Natural killer cell treated with Interleukin-12 subunit alpha and Interleukin-12 subunit beta and Interleukin-15 and Interleukin-18, amount 100 ng/mL, for 72 hours (primary cell): ENCODE measurements around the gene TUBA1C. TPM values are rescaled to one million over a fixed set of nuclear protein-coding genes. Genes with fewer than 3 reads are reported as not detected.
A peak's percentile ranks its signal among the peaks of the same experiment; 100 is the strongest.

Source experiments
- ATAC-seq, 2 donors: fragments of 150-1000 bp; cut with Tn5 transposase in 1 of 2; sonication (Bioruptor Pico), chemical (Tn5 transposase) in 1 of 2; 2 replicates each; pipeline ENCODE4 v1.10.0; 2021
- DNase-seq: peaks from one replicate; pipeline ENCODE4 v3.0.0; 2022; ENCODE audit warnings: low spot score
- H3K27ac Mint-ChIP-seq, 2 donors: 1 replicate in 1 of 2; 2 replicates in 1 of 2; pipeline ENCODE4 v1.8.0; 2022; ENCODE audit warnings: mixed read lengths in 2 of 2, mild to moderate bottlenecking in 1 of 2, moderate library complexity in 1 of 2
- H3K27me3 Mint-ChIP-seq, 2 donors: 1 replicate in 1 of 2; 2 replicates in 1 of 2; pipeline ENCODE4 v1.8.0; 2022; ENCODE audit warnings: mixed read lengths in 2 of 2
- H3K36me3 Mint-ChIP-seq: one replicate; pipeline ENCODE4 v1.8.0; 2022; ENCODE audit warnings: mixed read lengths
- H3K4me1 Mint-ChIP-seq, 2 donors: 1 replicate in 1 of 2; 2 replicates in 1 of 2; pipeline ENCODE4 v1.8.0; 2022; ENCODE audit warnings: low read depth in 2 of 2, mixed read lengths in 2 of 2, mild to moderate bottlenecking in 1 of 2
- H3K4me3 Mint-ChIP-seq: one replicate; pipeline ENCODE4 v1.8.0; 2022; ENCODE audit warnings: mixed read lengths
- H3K9me3 Mint-ChIP-seq: 2 replicates; pipeline ENCODE4 v1.8.0; 2022; ENCODE audit warnings: mixed read lengths
- total RNA-seq, 2 donors: library from RNA; stranded (reverse); gene quantifications; one replicate each; pipeline ENCODE4 v1.2.3, GENCODE V29; 2022

Gene TUBA1C
- total RNA-seq, 2 donors from 2014 or later, result 260 to 358 TPM

DNA sequence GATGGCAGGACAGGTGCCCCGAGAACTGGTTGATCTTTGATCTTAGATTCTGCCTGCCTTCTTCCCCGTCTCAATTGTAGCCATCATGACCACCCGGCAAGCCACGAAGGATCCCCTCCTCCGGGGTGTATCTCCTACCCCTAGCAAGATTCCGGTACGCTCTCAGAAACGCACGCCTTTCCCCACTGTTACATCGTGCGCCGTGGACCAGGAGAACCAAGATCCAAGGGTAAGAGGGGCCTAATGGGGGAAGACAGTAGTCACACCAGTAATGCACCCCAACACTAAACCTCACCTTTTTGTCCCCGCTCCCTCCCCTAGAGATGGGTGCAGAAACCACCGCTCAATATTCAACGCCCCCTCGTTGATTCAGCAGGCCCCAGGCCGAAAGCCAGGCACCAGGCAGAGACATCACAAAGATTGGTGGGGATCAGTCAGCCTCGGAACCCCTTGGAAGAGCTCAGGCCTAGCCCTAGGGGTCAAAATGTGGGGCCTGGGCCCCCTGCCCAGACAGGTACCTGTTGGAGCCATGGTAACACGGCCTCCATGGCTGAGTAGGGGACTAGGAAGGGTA lies 58.7 kb downstream of the TUBA1C start:
- peak overlapping the region; percentile 93 for H3K4me3 Mint-ChIP-seq
- peaks cover 15 to 22% of the 10 kb centered on the region in 2 donors for H3K4me1 Mint-ChIP-seq

More for the DNA sequence above, 58.7 kb downstream of the TUBA1C start:
- Mint-ChIP-seq H3K36me3 (no peaks in the 10 kb centered on the region), H3K27ac (peak overlapping the region; percentile 66 to 68), H3K27me3 (no peaks in the 10 kb centered on the region), H3K9me3 (no peaks in the 10 kb centered on the region)
- DNase-seq (no peak), ATAC-seq (no peak)

Other genes starting within 250 kb of the TUBA1C start
- 10 to 100 TPM; 63.4 to 70.3 TPM for gene PRKAG1, start 246.3 kb upstream of the TUBA1C start, total RNA-seq
- gene KMT2D, start 204.3 kb upstream of the TUBA1C start, total RNA-seq, result 100 to 1,000 TPM; 120 to 199 TPM
- 10 to 100 TPM; 21.9 to 28.9 TPM for gene RHEBL1, start 195.1 kb upstream of the TUBA1C start, total RNA-seq
- gene DHH, start 170.3 kb upstream of the TUBA1C start, total RNA-seq, result under 1 TPM; 0.24 to 0.31 TPM
- 10 to 100 TPM; 55.4 to 74.9 TPM for gene LMBR1L, start 154.2 kb upstream of the TUBA1C start, total RNA-seq
- 1,000 to 10,000 TPM; 1,825 to 2,159 TPM for gene TUBA1B, start 133.7 kb upstream of the TUBA1C start, total RNA-seq
- gene TUBA1A, start 76.0 kb upstream of the TUBA1C start, total RNA-seq, result 10 to 100 TPM; 30.8 to 53.5 TPM
- not detected for gene PRPH, start 30.1 kb downstream of the TUBA1C start, total RNA-seq
- 100 to 1,000 TPM in 1 of 2 donors, 10 to 100 TPM in 1; 37.4 to 103 TPM for gene TROAP, start 58.2 kb downstream of the TUBA1C start, total RNA-seq
- gene C1QL4, start 72.1 kb downstream of the TUBA1C start, total RNA-seq, result not detected
- not detected for gene DNAJC22, start 81.8 kb downstream of the TUBA1C start, total RNA-seq
- gene SPATS2, start 102.4 kb downstream of the TUBA1C start, total RNA-seq, result 10 to 100 TPM; 13.7 to 21.1 TPM